GM20000 (cell line): ENCODE results near the gene UBE3C.

Experiments used
- DNase-seq: peaks from one replicate; pipeline ENCODE4 v3.0.0; 2012; ENCODE audit warnings: low spot score
- CTCF ChIP-seq: IDR thresholded peaks from 2 replicates; pipeline ENCODE4 v1.5.1; 2012; ENCODE audit warnings: mild to moderate bottlenecking, control low read depth; ENCODE audit errors: extremely low read depth, missing control alignments

Gene UBE3C

GRCh38 chr7:157313645-157314044 is 174.9 kb downstream of the UBE3C start:
- no peak for DNase-seq
- TF ChIP-seq CTCF = no peak

- peak; percentile 67 for DNase-seq
Observed at GRCh38 chr7:157318015-157318706, 179.4 kb downstream of the UBE3C start.

More at GRCh38 chr7:157318015-157318706, 179.4 kb downstream of the UBE3C start:
- no peak for TF ChIP-seq CTCF
